OCI-LY3 (cell line): ENCODE measurements around the gene NFIC.

Source experiments
- H2AFZ ChIP-seq: fragments of 200-600, 300-600 bp; shearing (Covaris generic); 2 replicates; pipeline ENCODE4 v1.6.0; 2014; ENCODE audit warnings: antibody characterized with exemption, low read depth, low read length
- H3K27ac ChIP-seq: fragments of 200-600, 300-600 bp; sonication (generic); 2 replicates; pipeline ENCODE4 v1.5.1; 2014; ENCODE audit warnings: mild to moderate bottlenecking, low read length, moderate library complexity, mixed read lengths
- H3K27me3 ChIP-seq: fragments of 200-600, 300-600 bp; sonication (generic); 2 replicates; pipeline ENCODE4 v1.6.1; 2014; ENCODE audit warnings: low read depth, low read length, mixed read lengths
- H3K36me3 ChIP-seq: fragments of 200-600, 300-600 bp; sonication (generic); replicated peaks from 2 replicates; pipeline ENCODE3; 2014; ENCODE audit warnings: low read depth, low read length, mixed read lengths
- H3K4me1 ChIP-seq: fragments of 300-600, 200-600 bp; sonication (generic); 2 replicates; pipeline ENCODE4 v1.6.1; 2014; ENCODE audit warnings: low read length, mixed read lengths
- H3K4me2 ChIP-seq: fragments of 200-600, 300-600 bp; sonication (generic); 2 replicates; pipeline ENCODE4 v1.6.1; 2014; ENCODE audit warnings: low read length, mixed read lengths
- H3K4me3 ChIP-seq: fragments of 300-600, 200-600 bp; sonication (generic); 2 replicates; pipeline ENCODE4 v1.5.1; 2014; ENCODE audit warnings: antibody characterized with exemption, mild to moderate bottlenecking, low read length, moderate library complexity
- H3K79me2 ChIP-seq: fragments of 300-600, 200-600 bp; shearing (Covaris generic); 2 replicates; pipeline ENCODE4 v1.6.1; 2014; ENCODE audit warnings: mild to moderate bottlenecking, low read length, mixed read lengths
- H3K9ac ChIP-seq: fragments of 300-600, 200-600 bp; shearing (Covaris generic); 2 replicates; pipeline ENCODE4 v1.6.0; 2014; ENCODE audit warnings: mild to moderate bottlenecking, low read length, moderate library complexity
- H3K9me3 ChIP-seq: fragments of 200-600, 300-600 bp; shearing (Covaris generic); 2 replicates; pipeline ENCODE4 v1.6.1; 2014; ENCODE audit warnings: low read length, mixed read lengths; ENCODE audit not compliant: insufficient read depth
- H4K20me1 ChIP-seq: fragments of 200-600, 300-600 bp; sonication (generic); 2 replicates; pipeline ENCODE4 v1.6.1; 2016; ENCODE audit warnings: low read length, mixed read lengths; ENCODE audit not compliant: insufficient read depth
- CTCF ChIP-seq: fragments of 200-600, 300-600 bp; sonication (generic); IDR thresholded peaks from 2 replicates; pipeline ENCODE4 v1.5.1; 2014; ENCODE audit warnings: antibody characterized with exemption, low read length, low read depth
- EZH2phosphoT487 ChIP-seq: fragments of 200-600 bp; shearing (Covaris generic); IDR thresholded peaks from 2 replicates; pipeline ENCODE4 v1.6.1; 2018; ENCODE audit warnings: antibody characterized with exemption, mixed run types, low read depth

The NFIC gene

GRCh38 chr19:3513229-3514140 lies 147.1 kb downstream of the NFIC start:
- H3K4me1 ChIP-seq, result peaks cover 4% of the 10 kb centered on the region; the same call in 1 of the 2 replicates
- no peak overlapping the region for H3K4me2 ChIP-seq
- no peak overlapping the region for H3K9ac ChIP-seq
- no peak overlapping the region for H3K27ac ChIP-seq
- H3K79me2 ChIP-seq, result peaks cover 88% of the 10 kb centered on the region
- H4K20me1 ChIP-seq, result peaks cover 86% of the 10 kb centered on the region
- H3K4me3 ChIP-seq, result no peak overlapping the region
- H3K36me3 ChIP-seq, result peaks cover 18% of the 10 kb centered on the region
- no peak for TF ChIP-seq CTCF
- no peak for TF ChIP-seq EZH2phosphoT487
- no peak overlapping the region for H2AFZ ChIP-seq
- no peaks in the 10 kb centered on the region for H3K27me3 ChIP-seq
- no peaks in the 10 kb centered on the region for H3K9me3 ChIP-seq

GRCh38 chr19:3514930-3515329 lies 148.5 kb downstream of the NFIC start:
- H3K9me3 ChIP-seq, result no peaks in the 10 kb centered on the region
- H3K36me3 ChIP-seq, result peaks cover 17% of the 10 kb centered on the region
- H2AFZ ChIP-seq, result no peak overlapping the region
- no peaks in the 10 kb centered on the region for H3K27me3 ChIP-seq
- no peak overlapping the region for H3K27ac ChIP-seq
- H3K4me3 ChIP-seq, result no peak overlapping the region
- peaks cover 4% of the 10 kb centered on the region; the same call in 1 of the 2 replicates for H3K4me1 ChIP-seq
- H3K79me2 ChIP-seq, result peaks cover 86% of the 10 kb centered on the region
- H3K4me2 ChIP-seq, result no peak overlapping the region
- peaks cover 88% of the 10 kb centered on the region for H4K20me1 ChIP-seq
- TF ChIP-seq EZH2phosphoT487 (no peak), CTCF (no peak)
- H3K9ac ChIP-seq, result no peak overlapping the region

GRCh38 chr19:3515891-3516422 lies 149.6 kb downstream of the NFIC start:
- H3K4me2 ChIP-seq, result no peak overlapping the region
- H3K4me1 ChIP-seq, result peaks cover 4% of the 10 kb centered on the region; the same call in 1 of the 2 replicates
- no peak overlapping the region for H3K9ac ChIP-seq
- no peak overlapping the region for H3K4me3 ChIP-seq
- H4K20me1 ChIP-seq, result peaks cover 90% of the 10 kb centered on the region
- peaks cover 86% of the 10 kb centered on the region for H3K79me2 ChIP-seq
- H3K27ac ChIP-seq, result no peak overlapping the region
- no peak overlapping the region for H2AFZ ChIP-seq
- no peaks in the 10 kb centered on the region for H3K27me3 ChIP-seq
- peaks cover 14% of the 10 kb centered on the region for H3K36me3 ChIP-seq
- H3K9me3 ChIP-seq, result no peaks in the 10 kb centered on the region
- TF ChIP-seq EZH2phosphoT487 (no peak), CTCF (no peak)

- Histone ChIP-seq H3K4me2 (no peak overlapping the region), H3K27me3 (no peaks in the 10 kb centered on the region), H3K9ac (no peak overlapping the region), H3K27ac (no peak overlapping the region), H2AFZ (no peak overlapping the region), H3K4me3 (no peak overlapping the region), H3K36me3 (peaks cover 15% of the 10 kb centered on the region), H4K20me1 (peaks cover 85% of the 10 kb centered on the region), H3K9me3 (no peaks in the 10 kb centered on the region), H3K79me2 (peaks cover 85% of the 10 kb centered on the region), H3K4me1 (peaks cover 4% of the 10 kb centered on the region; the same call in 1 of the 2 replicates)
- no peak for TF ChIP-seq EZH2phosphoT487
- no peak for TF ChIP-seq CTCF
These were observed 150.4 kb downstream of the NFIC start for GRCh38 chr19:3516675-3517207.
